ENCODE data around the gene ADAMTSL3.
"Not testable (repeated sequence)": the region's sequence is repeated elsewhere in the genome, so short reads cannot be mapped to it uniquely, and the experiment has no call there.

GRCh38 chr15:84049480-84049879, 395.6 kb downstream of the ADAMTSL3 start:
- TF ChIP-seq CTCF, POLR2A (IDR thresholded peaks at IDR 0.05): not testable (repeated sequence)
